ENCODE measurements around the gene MAP2K7.

Gene MAP2K7

DNA sequence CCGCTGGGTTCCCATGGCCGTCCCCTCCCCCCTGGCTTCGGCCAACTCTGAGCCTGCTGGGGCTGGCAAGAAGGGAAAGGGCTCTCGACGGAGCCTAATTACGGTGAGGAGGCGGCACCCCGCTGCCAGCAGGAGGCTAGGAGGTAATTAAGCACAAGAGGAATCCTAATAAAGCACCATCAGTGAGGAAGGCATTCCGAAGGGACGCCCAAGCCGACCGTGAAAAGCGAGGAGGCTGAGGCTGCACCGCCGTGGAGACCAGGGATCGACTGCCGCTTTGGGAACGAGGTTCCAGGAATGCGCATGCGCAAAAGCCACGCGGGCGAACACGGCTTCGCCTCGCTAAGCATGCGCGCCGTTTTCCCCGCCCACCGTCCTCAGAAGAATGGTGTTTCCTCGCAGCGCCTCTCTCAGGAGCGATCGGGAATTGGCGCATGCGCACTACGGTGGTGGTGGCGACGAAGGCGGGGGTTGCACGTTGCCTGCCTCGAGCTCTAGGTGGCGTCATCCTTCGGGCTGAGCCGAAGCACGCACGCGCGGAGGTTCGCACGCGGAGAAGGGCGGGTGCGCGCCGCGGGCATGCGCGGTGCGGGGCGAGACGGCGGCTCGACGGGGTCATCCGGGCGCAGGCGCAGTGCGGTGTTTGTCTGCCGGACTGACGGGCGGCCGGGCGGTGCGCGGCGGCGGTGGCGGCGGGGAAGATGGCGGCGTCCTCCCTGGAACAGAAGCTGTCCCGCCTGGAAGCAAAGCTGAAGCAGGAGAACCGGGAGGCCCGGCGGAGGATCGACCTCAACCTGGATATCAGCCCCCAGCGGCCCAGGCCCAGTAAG, at the start of gene MAP2K7:
TSS of gene MAP2K7 (plus strand) at position 634 of the 830 bp plus-strand sequence. CDS start at position 702, 68 bp downstream.
- Histone ChIP-seq H3K27me3 (ENCODE audit: insufficient read depth, low read length, poor library complexity) (no peaks in the 10 kb centered on the region), H3K79me2 (ENCODE audit: insufficient read depth, low read length) (peaks cover 51% of the 10 kb centered on the region), H3K4me3 (ENCODE audit: low read depth in 1 of 2, low read length in 2 of 2) (peak within 1 kb of the TSS; percentile 42 to 84), H3K27ac (ENCODE audit: low read length) (peak within 1 kb of the TSS; percentile 86), H3K4me2 (ENCODE audit: insufficient read depth, low read length) (peak within 1 kb of the TSS; percentile 93), H3K9me3 (ENCODE audit: insufficient read depth, low read length, severe bottlenecking) (no peaks in the 10 kb centered on the region), H4K20me1 (ENCODE audit: insufficient read depth, low read length) (peaks cover 39% of the 10 kb centered on the region), H3K9ac (ENCODE audit: low read depth, low read length) (peak within 1 kb of the TSS; percentile 71), H2AFZ (ENCODE audit: low read depth, low read length) (peak within 1 kb of the TSS; percentile 89), H3K36me3 (ENCODE audit: insufficient read depth, low read length) (peaks cover 32% of the 10 kb centered on the region), H3K4me1 (ENCODE audit: insufficient read depth, low read length) (peaks cover 33% of the 10 kb centered on the region)
- DNase-seq, result peak; percentile 100
- TF ChIP-seq EZH2 (IDR thresholded peaks at IDR 0.05; ENCODE audit: borderline replicate concordance, low read depth, low read length, severe bottlenecking), result no peak
- TF ChIP-seq, protein P1, sequence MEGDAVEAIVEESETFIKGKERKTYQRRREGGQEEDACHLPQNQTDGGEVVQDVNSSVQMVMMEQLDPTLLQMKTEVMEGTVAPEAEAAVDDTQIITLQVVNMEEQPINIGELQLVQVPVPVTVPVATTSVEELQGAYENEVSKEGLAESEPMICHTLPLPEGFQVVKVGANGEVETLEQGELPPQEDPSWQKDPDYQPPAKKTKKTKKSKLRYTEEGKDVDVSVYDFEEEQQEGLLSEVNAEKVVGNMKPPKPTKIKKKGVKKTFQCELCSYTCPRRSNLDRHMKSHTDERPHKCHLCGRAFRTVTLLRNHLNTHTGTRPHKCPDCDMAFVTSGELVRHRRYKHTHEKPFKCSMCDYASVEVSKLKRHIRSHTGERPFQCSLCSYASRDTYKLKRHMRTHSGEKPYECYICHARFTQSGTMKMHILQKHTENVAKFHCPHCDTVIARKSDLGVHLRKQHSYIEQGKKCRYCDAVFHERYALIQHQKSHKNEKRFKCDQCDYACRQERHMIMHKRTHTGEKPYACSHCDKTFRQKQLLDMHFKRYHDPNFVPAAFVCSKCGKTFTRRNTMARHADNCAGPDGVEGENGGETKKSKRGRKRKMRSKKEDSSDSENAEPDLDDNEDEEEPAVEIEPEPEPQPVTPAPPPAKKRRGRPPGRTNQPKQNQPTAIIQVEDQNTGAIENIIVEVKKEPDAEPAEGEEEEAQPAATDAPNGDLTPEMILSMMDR (IDR thresholded peaks at IDR 0.05; ENCODE audit: borderline replicate concordance, extremely low read depth, low read length, poor library complexity, severe bottlenecking), result peak; percentile 95
- peak; percentile 84 for ATAC-seq (ENCODE audit: insufficient read depth, low read depth)

DNA sequence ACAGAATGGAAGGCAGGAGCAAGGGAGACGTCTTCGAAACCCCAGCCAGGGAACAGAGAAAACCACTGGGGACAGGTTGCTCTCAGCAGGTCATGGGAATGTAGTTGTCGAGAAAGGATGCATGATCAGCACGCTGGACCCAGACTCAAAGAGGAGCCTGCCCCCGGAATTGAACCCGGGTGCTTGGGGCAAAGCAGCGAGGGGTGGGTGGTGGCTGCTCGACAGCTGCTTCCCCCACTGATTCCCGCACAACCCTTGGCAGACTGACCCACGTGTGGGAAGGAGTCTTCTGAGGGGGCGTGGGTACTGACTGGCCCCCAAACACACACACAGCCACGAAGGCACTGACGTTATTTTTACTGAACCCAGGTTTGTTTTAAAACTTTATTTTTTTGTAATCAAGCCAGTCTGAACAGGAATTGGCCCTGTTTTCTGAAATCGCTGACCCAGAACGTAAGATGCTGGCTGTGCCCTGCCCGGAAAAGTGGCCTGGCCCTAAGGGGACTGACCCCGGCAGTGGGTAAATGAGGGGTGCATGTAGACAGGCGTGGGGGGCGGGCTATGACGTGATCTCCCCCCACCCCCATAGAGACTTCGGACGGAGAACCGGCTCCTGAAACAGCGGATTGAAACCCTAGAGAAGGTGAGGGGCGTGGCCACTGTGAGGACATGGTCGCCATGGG, 48.1 kb upstream of the MAP2K7 start:
- H3K79me2 ChIP-seq (ENCODE audit: insufficient read depth, low read length), result no peaks in the 10 kb centered on the region
- no peak for TF ChIP-seq EZH2 (IDR thresholded peaks at IDR 0.05; ENCODE audit: borderline replicate concordance, low read depth, low read length, severe bottlenecking)
- TF ChIP-seq, protein P1 (IDR thresholded peaks at IDR 0.05; ENCODE audit: borderline replicate concordance, extremely low read depth, low read length, poor library complexity, severe bottlenecking), result no peak
- no peaks in the 10 kb centered on the region for H3K27me3 ChIP-seq (ENCODE audit: insufficient read depth, low read length, poor library complexity)
- H3K4me3 ChIP-seq (ENCODE audit: low read depth in 1 of 2, low read length in 2 of 2), result no peak overlapping the region
- H3K4me2 ChIP-seq (ENCODE audit: insufficient read depth, low read length), result no peak overlapping the region
- DNase-seq, result no peak
- no peaks in the 10 kb centered on the region; the same call in none of the 2 replicates for H3K36me3 ChIP-seq (ENCODE audit: insufficient read depth, low read length)
- H3K9me3 ChIP-seq (ENCODE audit: insufficient read depth, low read length, severe bottlenecking), result no peaks in the 10 kb centered on the region
- no peaks in the 10 kb centered on the region; the same call in 1 of the 2 replicates for H4K20me1 ChIP-seq (ENCODE audit: insufficient read depth, low read length)
- no peak overlapping the region for H3K9ac ChIP-seq (ENCODE audit: low read depth, low read length)
- no peak for ATAC-seq (ENCODE audit: insufficient read depth, low read depth)
- H3K27ac ChIP-seq (ENCODE audit: low read length), result no peak overlapping the region
- no peaks in the 10 kb centered on the region for H3K4me1 ChIP-seq (ENCODE audit: insufficient read depth, low read length)
- no peak overlapping the region for H2AFZ ChIP-seq (ENCODE audit: low read depth, low read length)

DNA sequence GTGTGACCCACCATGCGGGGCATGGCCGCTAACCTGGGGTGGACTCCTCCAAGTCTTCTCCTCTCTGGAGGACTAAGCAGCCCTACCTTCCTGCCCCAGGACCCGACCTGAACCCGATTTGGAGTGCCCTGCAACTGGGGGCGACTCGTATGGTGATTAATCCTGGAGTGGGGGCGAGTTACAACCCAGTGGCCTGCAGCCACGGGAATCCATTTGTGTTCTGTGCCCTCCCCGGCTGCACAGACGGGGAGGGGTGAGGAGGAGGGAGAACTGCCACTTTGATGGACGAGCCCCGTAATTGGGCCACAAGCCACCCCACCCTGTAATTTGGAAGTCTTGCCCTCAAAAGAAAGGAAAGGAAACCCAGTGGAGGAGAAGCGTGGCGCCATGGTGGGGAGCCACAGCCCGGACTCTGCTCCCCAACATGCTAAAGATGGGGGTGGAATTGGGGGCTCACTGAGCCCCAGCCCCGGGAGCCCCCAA, 47.5 kb upstream of the MAP2K7 start:
- Histone ChIP-seq H3K27me3 (ENCODE audit: insufficient read depth, low read length, poor library complexity) (no peaks in the 10 kb centered on the region), H3K27ac (ENCODE audit: low read length) (no peak overlapping the region), H3K4me3 (ENCODE audit: low read depth in 1 of 2, low read length in 2 of 2) (no peak overlapping the region), H4K20me1 (ENCODE audit: insufficient read depth, low read length) (peaks cover 2% of the 10 kb centered on the region), H2AFZ (ENCODE audit: low read depth, low read length) (no peak overlapping the region), H3K4me1 (ENCODE audit: insufficient read depth, low read length) (no peaks in the 10 kb centered on the region), H3K9me3 (ENCODE audit: insufficient read depth, low read length, severe bottlenecking) (no peaks in the 10 kb centered on the region), H3K4me2 (ENCODE audit: insufficient read depth, low read length) (no peak overlapping the region), H3K9ac (ENCODE audit: low read depth, low read length) (no peak overlapping the region), H3K36me3 (ENCODE audit: insufficient read depth, low read length) (no peaks in the 10 kb centered on the region; the same call in none of the 2 replicates), H3K79me2 (ENCODE audit: insufficient read depth, low read length) (no peaks in the 10 kb centered on the region)
- ATAC-seq (ENCODE audit: insufficient read depth, low read depth) (no peak), DNase-seq (no peak)
- TF ChIP-seq EZH2 (IDR thresholded peaks at IDR 0.05; ENCODE audit: borderline replicate concordance, low read depth, low read length, severe bottlenecking), result no peak
- TF ChIP-seq, protein P1 (IDR thresholded peaks at IDR 0.05; ENCODE audit: borderline replicate concordance, extremely low read depth, low read length, poor library complexity, severe bottlenecking), result no peak

Data from DND-41 (cell line).